D341Med (cell line): ENCODE results near the gene ELL2.
"Not testable (repeated sequence)": the region's sequence is repeated elsewhere in the genome, so short reads cannot be mapped to it uniquely, and the experiment has no call there.

Source experiments
- DNase-seq: peaks from one replicate; pipeline ENCODE4 v3.0.0; 2012; ENCODE audit warnings: low spot score

The ELL2 gene

DNA sequence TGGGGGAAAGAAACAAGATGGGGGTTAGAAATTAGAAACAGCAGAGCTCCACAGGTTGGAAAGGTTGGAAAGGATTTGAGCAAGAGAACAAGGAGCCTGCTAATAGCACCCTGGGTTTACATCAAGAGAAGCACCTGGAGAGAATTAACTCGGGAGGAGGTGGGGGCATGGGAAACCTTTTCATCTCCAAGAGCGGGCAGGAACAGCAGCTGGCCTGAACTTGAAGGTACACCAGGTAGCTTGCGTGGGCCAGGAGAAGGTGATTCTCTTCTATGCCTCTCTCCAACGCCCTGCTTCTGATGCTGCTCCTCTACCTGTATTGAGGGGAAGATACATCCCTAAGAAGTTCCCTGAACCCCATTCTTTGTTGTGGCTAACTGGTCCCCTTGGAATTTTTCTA is 102.0 kb downstream of the ELL2 start:
- no peak for DNase-seq

DNA sequence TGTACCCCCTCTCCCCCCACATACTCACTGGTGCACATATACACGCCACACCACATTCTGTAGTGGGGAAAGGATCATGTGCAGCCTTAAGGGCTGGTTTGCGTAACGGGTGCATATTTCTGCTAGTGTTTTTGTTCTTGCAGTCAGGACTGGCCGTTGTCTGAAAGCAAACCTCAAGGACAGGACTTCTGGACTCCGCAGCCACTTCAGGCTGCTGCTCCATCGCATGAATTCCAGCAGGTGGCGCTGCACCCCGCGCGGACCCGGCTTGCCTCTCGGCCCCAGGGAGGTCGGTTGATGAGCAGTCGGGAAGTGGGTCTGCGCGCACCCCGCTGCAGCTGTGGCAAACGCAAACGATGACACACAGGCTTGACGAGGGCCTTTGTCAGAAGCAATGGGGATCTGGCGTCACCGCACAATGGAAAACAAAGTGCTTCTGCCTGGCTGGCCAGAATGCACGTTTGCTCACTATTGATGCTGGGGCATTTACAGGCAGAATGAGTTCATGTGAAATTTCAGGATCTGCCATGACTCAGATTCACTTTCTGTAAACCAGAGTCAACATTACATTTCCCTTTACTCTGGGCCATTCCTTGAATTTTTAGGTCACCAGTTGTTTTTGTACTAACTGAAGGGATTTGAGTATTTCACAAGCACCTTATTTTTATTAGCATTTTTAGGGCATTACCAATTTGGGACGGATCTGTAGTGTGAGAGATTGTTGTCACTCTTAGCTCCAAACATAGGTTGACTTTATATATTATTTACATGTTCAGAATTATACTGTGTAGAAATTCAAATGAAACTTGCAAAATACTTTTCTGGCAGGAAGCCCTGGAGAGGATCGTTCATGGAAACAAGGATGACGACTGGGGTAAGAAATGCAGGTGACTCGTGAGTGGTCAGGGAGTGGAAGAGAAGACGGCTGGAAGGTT is 102.7 kb downstream of the ELL2 start:
- peak; percentile 91 for DNase-seq

DNA sequence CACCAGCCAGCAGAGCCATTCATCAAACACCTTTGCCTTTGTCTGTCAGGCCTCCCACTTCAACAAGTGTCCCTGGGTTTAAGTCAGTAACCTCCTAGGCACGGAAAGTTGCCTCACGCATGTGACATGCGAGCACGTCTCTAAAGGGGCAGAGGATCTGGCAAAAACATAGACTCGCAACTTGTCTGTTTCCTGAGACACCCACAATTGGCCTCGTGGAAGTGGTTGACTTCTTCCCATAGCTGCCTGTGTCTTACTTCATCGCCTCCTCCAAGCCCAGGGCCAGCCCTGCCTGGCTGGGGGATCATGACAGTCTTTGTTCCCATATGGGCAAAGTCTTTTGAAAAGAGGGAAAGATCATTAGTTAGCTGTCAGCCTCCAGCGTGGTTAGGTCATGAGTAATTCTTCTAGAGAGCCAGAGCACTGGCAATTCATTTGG is 103.6 kb downstream of the ELL2 start:
- DNase-seq: no peak

DNA sequence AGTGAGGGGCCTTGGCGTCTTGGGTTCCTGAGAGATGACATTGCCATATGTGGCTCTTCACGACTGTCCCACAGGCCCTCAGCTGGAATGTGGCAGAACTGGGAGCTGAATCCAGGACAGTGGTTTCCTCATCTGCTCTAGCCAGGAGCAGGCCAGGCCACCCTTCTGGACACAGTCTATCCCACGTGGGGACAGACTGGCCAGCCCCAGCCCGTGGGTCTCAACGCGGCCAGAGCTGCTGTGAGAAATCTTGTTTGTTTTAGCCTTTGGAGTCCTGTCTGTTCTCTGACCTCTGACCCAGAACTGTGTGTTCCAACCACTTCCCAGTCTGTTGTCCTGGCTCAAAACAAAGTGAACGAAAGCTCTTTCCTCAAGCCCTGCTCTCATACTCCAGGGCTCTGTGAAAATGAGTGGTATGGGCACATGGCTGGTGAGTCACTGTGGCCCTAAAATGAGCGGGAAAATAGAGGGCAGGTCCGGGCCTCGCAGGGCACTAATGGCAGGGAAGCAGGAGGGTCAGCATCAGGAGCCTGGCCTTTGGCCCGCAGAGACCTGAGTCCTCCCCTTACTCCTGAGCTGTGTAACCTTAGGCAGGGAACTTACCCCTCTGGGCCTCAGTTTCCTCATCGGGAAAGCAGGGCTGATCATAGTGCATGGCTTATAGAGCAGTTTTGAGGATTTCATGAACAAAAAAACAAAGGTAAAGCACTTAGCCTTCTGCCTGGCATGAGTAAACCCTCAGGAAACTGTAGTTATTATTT is 104.3 kb downstream of the ELL2 start:
- DNase-seq: no peak

DNA sequence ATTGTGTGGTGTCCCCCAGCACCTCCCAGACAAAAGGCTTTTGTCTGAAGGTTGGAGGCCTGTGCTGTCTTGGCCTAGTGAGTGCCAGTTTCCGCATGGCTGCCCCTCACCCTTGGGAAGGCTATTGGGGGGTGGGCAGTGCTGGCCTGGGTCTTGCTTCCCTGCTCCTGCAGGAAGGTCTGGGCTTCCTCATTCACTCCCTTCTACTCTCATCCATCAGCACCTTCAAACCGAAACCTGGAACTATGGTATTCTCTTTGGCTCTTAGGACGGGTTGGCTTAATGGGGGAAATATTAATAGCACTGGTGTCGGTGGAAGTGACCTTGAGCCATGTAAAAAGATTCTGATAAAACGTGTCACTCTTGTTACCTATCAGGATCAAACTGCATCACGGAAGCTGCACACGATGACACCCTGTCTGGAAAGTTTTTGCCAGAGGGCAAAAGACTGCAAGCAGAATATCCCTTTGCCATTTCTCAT is 105.1 kb downstream of the ELL2 start:
- no peak for DNase-seq

DNA sequence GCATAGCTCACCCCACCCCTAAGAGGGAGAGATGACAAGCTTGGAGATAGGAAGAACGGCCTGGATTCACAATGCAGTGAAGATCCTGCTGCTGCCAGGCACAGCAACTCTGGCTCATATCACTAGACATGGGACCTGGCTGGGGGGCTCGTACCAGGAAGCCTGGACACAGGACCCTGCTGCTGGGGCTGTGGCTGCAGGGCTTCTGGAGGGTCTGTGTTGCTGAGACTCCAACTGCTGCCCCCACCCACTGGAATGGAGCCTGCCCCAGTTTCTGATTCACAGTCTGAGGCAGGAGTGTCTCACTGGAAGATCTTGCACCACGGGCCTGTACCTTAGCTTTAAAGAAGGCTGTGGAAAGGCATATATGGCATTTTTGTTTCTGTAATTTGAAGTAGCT is 108.2 kb downstream of the ELL2 start:
- no peak for DNase-seq

DNA sequence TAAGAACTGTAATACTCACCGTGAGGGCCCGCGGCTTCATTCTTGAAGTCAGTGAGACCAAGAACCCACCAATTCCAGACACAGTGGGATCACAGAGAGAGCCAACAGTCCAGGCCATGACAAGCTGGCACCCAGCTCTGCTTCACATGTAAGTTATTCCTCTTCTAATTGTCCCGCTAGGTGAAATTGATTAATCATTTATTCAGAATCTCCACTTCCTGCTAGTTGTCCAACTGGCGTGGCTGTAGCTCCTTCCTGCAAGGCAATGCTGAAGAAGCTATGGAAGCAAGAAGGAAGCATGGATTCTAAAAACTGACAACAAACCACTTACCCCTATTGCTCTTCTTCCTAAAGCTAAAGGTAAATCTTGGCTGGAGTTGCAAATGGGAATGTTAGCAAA is 109.1 kb downstream of the ELL2 start:
- no peak for DNase-seq

DNA sequence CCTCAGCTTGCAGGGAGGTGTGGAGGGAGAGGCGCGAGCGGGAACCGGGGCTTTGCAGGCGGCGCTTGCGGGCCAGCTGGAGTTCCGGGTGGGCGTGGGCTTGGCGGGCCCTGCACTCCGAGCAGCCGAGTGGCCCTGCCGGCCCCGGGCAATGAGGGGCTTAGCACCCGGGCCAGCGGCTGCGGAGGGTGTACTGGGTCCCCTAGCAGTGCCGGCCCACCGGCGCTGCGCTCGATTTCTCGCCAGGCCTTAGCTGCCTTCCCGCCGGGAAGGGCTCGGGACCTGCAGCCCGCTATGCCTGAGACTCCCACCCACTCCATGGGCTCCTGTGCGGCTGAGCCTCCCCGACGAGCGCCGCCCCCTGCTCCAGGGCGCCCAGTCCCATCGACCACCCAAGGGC is 110.5 kb downstream of the ELL2 start:
- DNase-seq: not testable (repeated sequence)

DNA sequence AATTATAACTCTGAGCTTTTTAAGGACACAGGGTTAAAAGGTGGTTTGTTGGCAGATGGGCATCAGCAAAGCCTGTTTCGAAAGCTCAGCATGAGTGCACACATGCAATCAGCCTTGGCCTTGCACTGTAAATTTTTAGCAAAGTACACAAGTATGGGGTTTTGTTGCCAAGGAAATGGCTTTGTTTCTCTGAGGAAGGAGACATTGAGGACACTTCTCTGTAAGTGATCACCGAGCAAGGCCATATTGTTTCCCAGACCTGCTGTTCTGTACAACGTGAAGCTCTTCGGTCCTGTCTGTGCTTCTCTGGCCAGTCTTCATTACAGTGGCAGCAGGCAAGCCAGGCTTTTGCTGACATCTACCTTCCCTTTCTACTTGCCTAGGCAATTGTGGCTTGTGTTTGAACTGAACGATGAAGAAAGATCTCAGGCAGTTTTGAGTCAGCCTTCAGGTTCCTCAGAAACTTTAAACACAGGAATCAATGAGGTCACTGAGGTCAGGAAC is 111.2 kb downstream of the ELL2 start:
- DNase-seq: no peak

DNA sequence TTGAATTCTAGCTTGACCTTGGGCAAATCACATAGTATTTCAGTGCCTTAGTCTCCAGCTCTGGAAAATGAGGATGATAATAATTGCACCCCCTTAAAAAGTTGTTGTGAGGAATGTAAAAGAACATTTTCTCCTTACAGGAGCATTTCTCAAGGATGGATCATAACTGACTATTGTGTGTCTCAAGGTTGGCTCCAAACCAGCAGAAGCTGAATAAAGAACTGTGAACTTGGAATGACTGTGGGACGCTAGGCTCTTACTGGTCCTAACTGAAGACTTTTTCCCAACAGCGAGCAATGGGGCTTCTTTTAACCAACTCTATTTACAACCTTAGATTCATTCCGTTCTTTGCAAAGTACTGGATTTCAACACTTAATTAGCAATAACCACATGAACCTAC is 113.0 kb downstream of the ELL2 start:
- DNase-seq: no peak

DNA sequence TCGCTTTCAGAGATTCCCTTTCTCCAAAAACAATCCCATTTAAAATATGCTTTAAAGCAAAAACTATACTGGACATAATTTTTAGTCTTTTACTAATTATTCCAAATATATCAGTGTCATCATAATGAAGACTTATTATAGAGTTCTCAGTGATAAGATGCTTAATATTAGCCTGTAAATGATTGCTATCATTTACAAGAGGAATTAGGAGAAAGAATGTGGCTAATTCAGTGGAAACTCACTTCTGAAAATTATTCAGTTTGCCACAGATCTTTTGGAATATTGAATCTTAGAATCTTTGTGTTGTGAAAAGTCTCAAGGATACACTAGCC is 114.4 kb downstream of the ELL2 start:
- DNase-seq: no peak

DNA sequence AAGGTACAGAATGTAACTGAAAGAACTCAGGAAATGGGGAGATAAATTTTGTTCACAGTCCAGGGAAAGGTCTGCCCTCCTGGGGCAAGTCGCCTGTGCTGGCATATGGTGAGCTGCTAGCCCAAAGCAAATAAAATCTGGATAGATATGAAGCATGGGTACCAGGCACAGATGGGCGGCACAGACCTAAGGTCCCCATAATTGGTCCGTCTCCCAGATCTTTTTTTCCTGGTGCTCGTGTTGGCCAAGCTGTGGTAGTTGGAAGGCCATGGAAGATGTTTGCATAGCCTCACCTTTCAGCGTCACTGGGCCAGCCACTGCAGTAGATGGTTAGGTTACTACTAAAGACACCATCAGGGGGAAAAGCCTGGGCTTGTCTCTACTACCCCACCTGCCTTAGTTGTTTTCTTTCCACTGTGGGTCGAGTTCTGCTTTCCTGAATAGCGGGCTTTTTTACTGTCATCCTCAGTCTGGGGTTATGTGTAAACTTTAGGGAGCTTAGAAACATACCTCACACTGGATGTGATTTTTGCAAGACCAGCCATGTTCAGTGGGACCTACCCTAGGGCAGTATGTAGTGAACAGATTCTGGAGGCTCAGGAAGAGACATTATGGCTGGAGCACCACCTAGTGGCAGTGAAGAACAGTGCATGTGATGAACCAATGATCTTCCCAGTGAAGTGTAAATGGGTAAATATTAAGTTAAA is 114.9 kb downstream of the ELL2 start:
- DNase-seq: peak; percentile 74

DNA sequence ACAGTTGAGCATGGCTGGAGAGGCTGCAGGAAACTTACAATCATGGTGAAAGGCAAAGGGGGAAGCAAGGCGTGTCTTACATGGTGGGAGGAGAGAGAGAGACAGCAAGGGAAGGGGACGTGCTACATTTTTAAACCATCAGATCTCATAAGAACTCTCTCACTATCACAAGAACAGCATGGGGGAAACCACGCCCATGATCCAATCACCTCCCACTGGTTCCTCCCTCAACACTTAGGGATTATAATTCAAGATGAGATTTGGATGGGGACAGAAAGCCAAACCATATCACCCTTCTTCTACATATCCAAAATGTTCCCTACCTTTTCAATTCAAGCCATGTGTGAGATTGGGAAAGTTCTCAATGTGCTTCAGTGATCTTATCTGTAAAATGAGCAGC is 116.3 kb downstream of the ELL2 start:
- DNase-seq: no peak

DNA sequence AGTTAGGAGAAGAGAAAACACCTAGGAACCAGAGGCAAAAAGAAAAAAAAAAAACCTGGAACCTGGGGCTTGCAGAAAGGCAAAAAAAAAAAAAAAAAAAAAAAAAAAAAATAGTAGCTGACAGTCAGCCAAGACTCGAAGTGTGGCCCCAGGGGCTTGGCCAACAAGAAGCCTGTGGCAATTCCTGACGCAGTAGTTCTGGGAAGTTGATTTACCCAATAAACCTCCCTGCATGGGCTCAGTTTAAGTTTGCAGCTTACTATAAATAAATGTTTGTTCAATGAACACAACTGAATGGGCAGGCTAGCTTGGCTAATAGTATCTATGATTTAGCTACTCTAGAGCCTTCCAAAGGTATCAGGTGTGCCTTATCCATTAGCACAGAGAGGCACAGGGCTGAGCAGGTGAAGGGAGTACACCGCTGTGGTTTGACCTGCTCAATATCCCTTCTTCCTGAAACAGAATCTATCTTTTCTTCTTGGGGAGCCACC is 117.9 kb downstream of the ELL2 start:
- no peak for DNase-seq

DNA sequence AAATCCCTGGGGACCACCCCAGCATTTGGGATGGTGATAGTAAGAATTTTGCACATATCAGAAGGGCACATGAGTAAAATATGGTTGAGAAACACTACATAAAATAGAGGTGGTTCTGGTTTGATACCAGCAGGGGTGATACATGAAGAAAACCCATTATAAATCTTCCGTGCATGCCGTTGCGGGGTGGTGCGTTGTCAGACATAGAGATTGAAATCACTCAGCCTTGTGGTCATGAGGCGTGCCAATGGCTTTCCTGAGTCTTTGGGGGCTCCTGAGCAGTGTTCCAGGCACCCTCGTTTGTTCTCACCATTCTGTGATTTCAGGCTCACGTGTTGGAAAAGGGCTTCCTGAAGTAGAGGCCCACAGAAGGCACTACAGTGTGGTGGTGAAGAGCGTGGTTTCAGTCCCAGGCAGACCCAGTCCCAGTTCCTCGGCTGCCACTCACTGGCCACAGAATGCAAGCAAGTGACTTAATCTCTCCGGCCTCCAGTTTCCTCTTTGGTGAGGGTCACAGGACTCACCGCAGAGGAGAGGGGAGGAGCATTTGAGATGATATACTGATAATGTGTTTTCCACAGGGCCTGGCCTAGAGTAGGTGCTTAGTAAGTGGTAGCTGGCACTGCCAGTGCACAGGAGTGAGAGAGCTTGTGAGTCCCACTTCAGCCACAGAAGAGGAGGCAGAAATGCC is 118.7 kb downstream of the ELL2 start:
- DNase-seq: no peak

DNA sequence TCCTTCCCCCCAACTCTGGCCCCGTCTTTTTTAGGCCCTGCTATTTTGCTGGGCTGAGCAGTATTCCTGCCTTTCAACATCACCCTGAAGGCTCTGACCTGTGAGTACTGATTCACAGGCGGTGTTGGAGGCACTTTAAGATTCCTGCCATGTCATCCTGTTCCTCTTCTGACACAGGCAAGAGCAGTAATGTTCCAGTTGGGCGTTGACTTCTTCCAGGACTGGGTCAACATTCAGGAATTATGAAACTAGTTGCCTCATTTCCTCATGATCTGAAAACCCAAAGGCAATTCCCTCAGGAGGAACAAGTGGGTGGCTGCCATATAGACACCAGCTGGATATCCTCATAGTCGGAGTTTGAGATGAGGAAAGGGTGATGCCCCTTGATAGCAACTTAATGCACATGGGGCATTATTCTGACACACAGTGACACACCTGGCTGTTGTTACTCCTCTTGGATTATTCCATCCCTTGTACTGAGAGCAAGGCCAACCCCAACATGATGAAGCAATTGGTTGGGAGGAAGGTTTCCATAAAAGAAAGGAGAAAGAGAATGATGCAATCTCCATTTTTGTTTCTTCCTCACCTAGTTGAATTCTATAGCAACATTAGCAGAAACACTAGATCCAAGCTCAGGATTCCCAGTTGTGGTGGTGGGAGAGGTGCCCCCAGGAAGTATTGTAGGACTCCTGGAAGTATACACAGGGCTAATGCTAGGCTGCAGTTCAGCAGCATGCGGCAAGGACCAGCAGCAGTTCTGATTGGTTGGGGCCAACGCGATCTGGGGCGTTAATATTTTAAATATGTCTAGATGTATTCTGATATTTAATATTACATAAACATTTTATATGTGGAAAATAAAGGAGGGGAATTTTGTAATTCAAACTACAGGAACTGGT is 119.5 kb downstream of the ELL2 start:
- DNase-seq: no peak

DNA sequence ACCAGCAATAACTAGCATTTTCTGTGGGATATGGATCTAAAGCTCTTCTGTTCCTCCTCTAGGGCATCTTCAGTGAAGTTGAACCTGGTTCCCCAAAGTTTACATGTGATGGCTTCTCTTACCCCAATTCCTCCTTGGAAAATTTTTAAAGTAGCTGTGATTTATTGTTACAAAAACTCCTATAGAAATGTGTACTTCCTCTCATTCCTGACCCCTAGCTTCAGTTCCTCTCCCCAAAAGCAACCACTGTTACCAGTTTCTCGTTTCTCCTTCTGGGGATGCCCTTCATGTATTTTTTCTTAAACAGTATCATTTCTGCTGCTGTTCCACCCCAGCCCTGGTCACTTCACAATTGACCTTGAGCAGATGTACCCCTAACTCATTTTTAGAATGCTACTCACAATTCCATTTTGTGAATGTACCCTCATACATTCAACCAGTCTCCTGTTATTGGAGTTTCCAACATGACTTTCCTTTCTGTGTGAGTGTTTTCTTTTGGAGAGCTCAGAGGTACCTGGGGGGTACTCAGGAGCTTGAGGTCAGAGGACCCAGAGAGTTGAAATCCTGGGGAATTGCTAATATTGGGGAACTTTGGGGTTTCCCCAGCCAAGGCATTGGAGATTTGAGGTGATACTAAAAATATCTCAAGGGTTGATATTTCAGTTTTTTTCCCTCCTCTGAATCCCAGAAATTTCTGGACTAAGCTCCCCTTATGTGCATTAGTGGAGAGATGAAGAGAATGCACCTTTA is 120.5 kb downstream of the ELL2 start:
- DNase-seq: no peak

DNA sequence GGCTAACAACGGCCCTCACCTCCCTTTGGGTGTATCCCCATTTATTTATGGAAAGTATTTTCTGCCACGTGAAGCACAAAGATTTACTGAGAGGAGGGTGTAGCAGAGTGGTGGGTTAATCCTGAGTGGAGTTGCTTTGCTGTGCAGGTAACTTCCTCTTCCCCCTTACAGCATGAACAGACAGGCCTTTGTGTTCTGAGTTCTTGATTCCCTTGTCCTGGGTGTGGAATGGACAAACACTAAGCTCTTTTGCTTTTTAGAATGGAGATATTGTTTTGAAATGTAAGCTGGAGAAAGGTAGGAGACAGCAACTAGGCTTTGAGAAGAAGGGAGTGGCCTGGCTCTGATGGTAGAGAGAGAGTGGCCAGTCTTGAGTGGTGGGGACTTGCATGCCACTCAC is 122.0 kb downstream of the ELL2 start:
- no peak for DNase-seq

DNA sequence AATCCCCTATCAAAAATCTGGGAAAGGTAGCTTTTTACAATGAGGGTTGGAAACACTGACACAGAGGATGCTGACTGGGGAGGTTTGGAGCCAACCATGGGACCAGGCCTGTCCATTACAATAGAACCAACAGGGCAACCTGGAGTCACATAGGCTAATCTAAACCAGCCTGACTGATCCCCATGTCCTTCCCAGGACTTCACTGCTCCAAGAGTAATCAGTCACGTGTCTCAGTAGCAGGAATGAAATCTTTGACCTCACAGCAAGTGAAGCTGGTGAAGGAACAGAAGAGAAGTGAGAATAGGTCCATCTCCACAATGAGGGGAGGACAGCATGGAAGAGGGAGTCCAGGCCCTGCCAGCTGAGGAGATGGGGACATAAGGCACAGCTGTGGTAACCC is 123.1 kb downstream of the ELL2 start:
- DNase-seq: no peak

DNA sequence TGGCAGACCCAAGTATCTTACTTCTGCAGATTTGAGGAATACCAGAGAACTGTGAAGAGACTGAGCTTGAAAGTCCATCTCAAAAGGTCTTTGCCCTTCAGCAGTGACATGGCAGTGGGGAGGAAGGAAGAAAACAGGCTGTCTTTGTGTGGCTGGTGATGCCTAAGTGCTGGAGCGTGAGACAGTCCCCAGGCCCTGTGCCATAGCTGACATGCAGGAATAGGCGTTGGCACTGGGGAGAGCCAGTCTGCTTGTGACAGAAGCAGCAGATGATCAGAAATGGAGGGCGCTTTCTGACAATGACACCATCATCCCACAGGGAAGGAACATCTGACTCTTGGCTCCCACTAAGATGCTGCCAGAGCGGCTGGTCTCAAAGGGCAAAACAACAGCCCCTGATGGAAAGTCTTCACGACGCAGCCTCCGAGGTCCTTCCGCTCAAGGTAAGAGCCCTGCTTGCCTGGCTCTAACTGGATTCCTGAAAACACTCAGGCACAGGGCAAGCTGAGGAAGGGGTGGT is 123.6 kb downstream of the ELL2 start:
- no peak for DNase-seq
